Muscle of back (tissue), 11 donors: ENCODE results near the gene FSTL3. TPM values are rescaled to one million over a fixed set of nuclear protein-coding genes. Genes with fewer than 3 reads are reported as not detected.

ENCODE experiments used
- DNase-seq, 3 donors: peaks; one replicate each; pipeline versions ENCODE4 v3.0.0 to v3.0.0-alpha.2; 2013
- polyA plus RNA-seq, 10 donors: library from polyadenylated mRNA; unstranded; fragments of 120-200 nt; gene quantifications; one replicate each; pipeline ENCODE4 v1.2.1, GENCODE V29; 2013; ENCODE audit not compliant: insufficient read length in 10 of 10

FSTL3 gene
- polyA plus RNA-seq, 10 donors: 10.7 to 19.2 (median 14.6) TPM

GRCh38 chr19:732148-733069 is 56.2 kb downstream of the FSTL3 start:
- no peak for DNase-seq

Other genes with a start within 250 kb of the FSTL3 start
- 10 to 100 TPM; 25.5 to 49.7 (median 29.5) TPM for gene SHC2, start 215.4 kb upstream of the FSTL3 start, polyA plus RNA-seq
- gene MADCAM1, start 179.9 kb upstream of the FSTL3 start, polyA plus RNA-seq: 10 to 100 TPM in 2 of 10 donors, 1 to 10 TPM in 8; 5.6 to 13.4 (median 8.3) TPM
- gene TPGS1, start 168.9 kb upstream of the FSTL3 start, polyA plus RNA-seq: 10 to 100 TPM in 2 of 10 donors, 1 to 10 TPM in 8; 3.2 to 11.4 (median 6.1) TPM
- gene CDC34, start 144.6 kb upstream of the FSTL3 start, polyA plus RNA-seq: 10 to 100 TPM; 51.3 to 83.8 (median 62.2) TPM
- gene GZMM, start 132.3 kb upstream of the FSTL3 start, polyA plus RNA-seq: 1 to 10 TPM in 1 of 10 donors, under 1 TPM in 7, not detected in 2; 0.16 to 2.8 (median 0.45) TPM
- gene BSG, start 103.8 kb upstream of the FSTL3 start, polyA plus RNA-seq: 100 to 1,000 TPM; 146 to 281 (median 195) TPM
- gene HCN2, start 86.5 kb upstream of the FSTL3 start, polyA plus RNA-seq: under 1 TPM; 0.13 to 0.51 (median 0.23) TPM
- 10 to 100 TPM; 27.3 to 38.4 (median 31.1) TPM for gene POLRMT, start 42.9 kb upstream of the FSTL3 start, polyA plus RNA-seq
- under 1 TPM in 3 of 10 donors, not detected in 7; 0.10 to 0.30 (median 0.11) TPM for gene FGF22, start 36.5 kb upstream of the FSTL3 start, polyA plus RNA-seq
- 10 to 100 TPM; 18.3 to 27.8 (median 21.7) TPM for gene RNF126, start 13.2 kb upstream of the FSTL3 start, polyA plus RNA-seq
- gene PRSS57, start 19.1 kb downstream of the FSTL3 start, polyA plus RNA-seq: under 1 TPM in 4 of 10 donors, not detected in 6; 0.19 to 0.35 (median 0.26) TPM
- 10 to 100 TPM; 18.5 to 53.6 (median 33.9) TPM for gene PALM, start 32.5 kb downstream of the FSTL3 start, polyA plus RNA-seq
- under 1 TPM in 9 of 10 donors, not detected in 1; 0.05 to 0.84 (median 0.17) TPM for gene MISP, start 74.7 kb downstream of the FSTL3 start, polyA plus RNA-seq
- 100 to 1,000 TPM; 127 to 230 (median 138) TPM for gene PTBP1, start 121.1 kb downstream of the FSTL3 start, polyA plus RNA-seq
- 1 to 10 TPM in 1 of 10 donors, under 1 TPM in 9; 0.27 to 1.5 (median 0.68) TPM for gene PLPPR3, start 145.6 kb downstream of the FSTL3 start, polyA plus RNA-seq
- 1 to 10 TPM in 7 of 10 donors, under 1 TPM in 3; 0.35 to 3.0 (median 1.2) TPM for gene AZU1, start 151.4 kb downstream of the FSTL3 start, polyA plus RNA-seq
- gene PRTN3, start 164.6 kb downstream of the FSTL3 start, polyA plus RNA-seq: 1 to 10 TPM in 9 of 10 donors, under 1 TPM in 1; 0.89 to 6.4 (median 2.2) TPM
- gene ELANE, start 175.9 kb downstream of the FSTL3 start, polyA plus RNA-seq: 1 to 10 TPM in 1 of 10 donors, under 1 TPM in 9; 0.22 to 2.3 (median 0.60) TPM
- 1 to 10 TPM; 1.0 to 5.4 (median 1.9) TPM for gene CFD, start 183.3 kb downstream of the FSTL3 start, polyA plus RNA-seq
- gene MED16, start 216.8 kb downstream of the FSTL3 start, polyA plus RNA-seq: 10 to 100 TPM; 26.6 to 41.5 (median 33.6) TPM
- not detected for gene RNU6-9, start 217.1 kb downstream of the FSTL3 start, polyA plus RNA-seq
- gene R3HDM4, start 236.8 kb downstream of the FSTL3 start, polyA plus RNA-seq: 10 to 100 TPM; 20.5 to 47.8 (median 30.2) TPM
- gene KISS1R, start 240.9 kb downstream of the FSTL3 start, polyA plus RNA-seq: not detected
- 10 to 100 TPM in 6 of 10 donors, 1 to 10 TPM in 4; 6.9 to 13.1 (median 10.4) TPM for gene ARID3A, start 249.6 kb downstream of the FSTL3 start, polyA plus RNA-seq